Left renal cortex interstitium (tissue), 4 donors: ENCODE measurements around the gene NECAB2. TPM values are rescaled to one million over a fixed set of nuclear protein-coding genes. Genes with fewer than 3 reads are reported as not detected.

ENCODE experiments used
- DNase-seq, 4 donors: peaks; one replicate each; pipeline ENCODE4 v3.0.0-alpha.2; 2013; ENCODE audit warnings: low read depth in 4 of 4, low spot score in 2 of 4, missing footprints in 1 of 4
- polyA plus RNA-seq, 4 donors: library from polyadenylated mRNA; unstranded; fragments of 120-200 nt; gene quantifications; one replicate each; pipeline ENCODE4 v1.2.1, GENCODE V29; 2013; ENCODE audit not compliant: insufficient read length in 4 of 4

The NECAB2 gene
- polyA plus RNA-seq, 4 donors, result 2.2 to 4.2 (median 3.4) TPM

GRCh38 chr16:83977056-83977815 lies 9.2 kb downstream of the NECAB2 start:
- no peak for DNase-seq

GRCh38 chr16:83978401-83978904 lies 10.4 kb downstream of the NECAB2 start:
- DNase-seq, result no peak

- no peak for DNase-seq
Measured at GRCh38 chr16:83979441-83979840, 11.4 kb downstream of the NECAB2 start.

- DNase-seq, result no peak
Measured at GRCh38 chr16:83980794-83981193, 12.8 kb downstream of the NECAB2 start.

- DNase-seq, result no peak
Measured at GRCh38 chr16:83981799-83982198, 13.8 kb downstream of the NECAB2 start.

- no peak for DNase-seq
Measured at GRCh38 chr16:83983491-83983890, 15.4 kb downstream of the NECAB2 start.

GRCh38 chr16:83989300-83989699 lies 21.3 kb downstream of the NECAB2 start:
- no peak for DNase-seq

GRCh38 chr16:83990492-83990891 lies 22.4 kb downstream of the NECAB2 start:
- no peak for DNase-seq

GRCh38 chr16:83992624-83993023 lies 24.6 kb downstream of the NECAB2 start:
- no peak for DNase-seq

GRCh38 chr16:83994087-83994486 lies 26.0 kb downstream of the NECAB2 start:
- no peak for DNase-seq

GRCh38 chr16:83994703-83995102 lies 26.7 kb downstream of the NECAB2 start:
- DNase-seq, result no peak

- DNase-seq, result peak in 2 of 4 donors; percentile 49 to 55
Measured at GRCh38 chr16:83995754-83996153, 27.7 kb downstream of the NECAB2 start.

GRCh38 chr16:83996481-83997252 lies 28.6 kb downstream of the NECAB2 start:
- no peak for DNase-seq

- no peak for DNase-seq
Measured at GRCh38 chr16:83998091-83998490, 30.0 kb downstream of the NECAB2 start.

- DNase-seq, result no peak
Measured at GRCh38 chr16:84000989-84001642, 33.1 kb downstream of the NECAB2 start.

GRCh38 chr16:84001726-84002125 lies 33.7 kb downstream of the NECAB2 start:
- no peak for DNase-seq

- DNase-seq, result no peak
Measured at GRCh38 chr16:84003038-84003437, 35.0 kb downstream of the NECAB2 start.

- DNase-seq, result no peak
Measured at GRCh38 chr16:84004442-84004841, 36.4 kb downstream of the NECAB2 start.

GRCh38 chr16:84005391-84005790 lies 37.3 kb downstream of the NECAB2 start:
- no peak for DNase-seq

GRCh38 chr16:84007520-84007919 lies 39.5 kb downstream of the NECAB2 start:
- no peak for DNase-seq

GRCh38 chr16:84007965-84008364 lies 39.9 kb downstream of the NECAB2 start:
- peak in 1 of 4 donors; percentile 20 for DNase-seq
